Measurements from ENCODE around the gene NFATC1.

The NFATC1 gene

DNA sequence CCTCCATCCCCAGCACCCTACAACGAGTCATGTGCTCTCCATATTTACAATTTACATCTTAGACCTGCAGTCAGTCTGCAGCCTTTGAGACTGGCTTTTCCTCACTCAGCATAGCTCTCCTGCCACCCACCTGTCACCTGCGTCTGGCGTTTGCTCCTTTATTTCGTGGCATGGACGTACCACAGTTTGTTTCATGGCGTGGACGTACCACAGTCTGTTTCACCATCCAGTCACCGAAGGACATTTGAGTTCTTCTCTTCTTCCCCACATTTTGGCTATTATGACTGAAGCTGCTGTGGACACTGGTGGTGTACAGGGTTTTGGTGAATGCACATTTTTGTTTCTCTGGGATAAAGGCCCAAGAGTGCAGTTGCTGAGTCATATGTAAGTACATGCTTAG is 142.0 kb downstream of the NFATC1 start:
- TF ChIP-seq EZH2phosphoT487 (IDR thresholded peaks at IDR 0.05; ENCODE audit: low read depth) (no peak), CTCF (IDR thresholded peaks at IDR 0.05; ENCODE audit: low read depth, low read length) (no peak)
- Histone ChIP-seq H3K9ac (ENCODE audit: low read length) (no peak overlapping the region), H4K20me1 (ENCODE audit: insufficient read depth, low read length) (no peaks in the 10 kb centered on the region), H3K79me2 (ENCODE audit: low read length) (no peaks in the 10 kb centered on the region), H2AFZ (ENCODE audit: low read depth, low read length) (no peak overlapping the region), H3K27me3 (ENCODE audit: low read depth, low read length) (no peaks in the 10 kb centered on the region), H3K9me3 (ENCODE audit: insufficient read depth, low read length) (0 out of 2 replicates have a peak, but pooled peaks cover 8% of the 10 kb centered on the region), H3K36me3 (replicated peaks; ENCODE audit: low read depth, low read length) (peaks cover 10% of the 10 kb centered on the region), H3K4me3 (ENCODE audit: low read length) (no peak overlapping the region), H3K4me2 (ENCODE audit: low read length) (no peak overlapping the region), H3K27ac (ENCODE audit: low read length) (no peak overlapping the region), H3K4me1 (ENCODE audit: low read length) (no peaks in the 10 kb centered on the region)

DNA sequence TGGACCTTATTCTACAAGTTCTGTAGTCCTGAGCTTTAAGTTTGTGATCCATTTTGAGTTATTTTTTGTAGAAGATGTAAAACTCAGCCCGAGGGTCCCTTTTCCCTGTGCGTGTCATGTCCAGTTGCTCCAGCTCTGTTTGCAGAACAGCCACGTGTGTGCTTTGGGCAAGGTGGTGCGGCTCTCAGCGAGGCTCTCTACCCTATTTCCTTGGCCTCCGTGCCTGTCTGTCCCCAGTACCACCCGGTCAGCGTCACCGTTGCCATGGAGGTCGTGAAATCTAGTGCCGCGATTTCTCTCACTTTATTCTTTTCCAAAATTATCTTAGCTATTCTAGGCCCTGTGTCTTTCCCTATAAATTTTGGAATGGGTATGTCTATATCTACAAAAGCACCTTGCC is 142.9 kb downstream of the NFATC1 start:
- H4K20me1 ChIP-seq (ENCODE audit: insufficient read depth, low read length): no peaks in the 10 kb centered on the region
- TF ChIP-seq CTCF (IDR thresholded peaks at IDR 0.05; ENCODE audit: low read depth, low read length) (no peak), EZH2phosphoT487 (IDR thresholded peaks at IDR 0.05; ENCODE audit: low read depth) (no peak)
- peaks cover 10% of the 10 kb centered on the region for H3K36me3 ChIP-seq (replicated peaks; ENCODE audit: low read depth, low read length)
- no peak overlapping the region for H3K27ac ChIP-seq (ENCODE audit: low read length)
- no peaks in the 10 kb centered on the region for H3K27me3 ChIP-seq (ENCODE audit: low read depth, low read length)
- H3K79me2 ChIP-seq (ENCODE audit: low read length): no peaks in the 10 kb centered on the region
- no peak overlapping the region for H3K4me3 ChIP-seq (ENCODE audit: low read length)
- no peak overlapping the region for H3K4me2 ChIP-seq (ENCODE audit: low read length)
- no peak overlapping the region for H3K9ac ChIP-seq (ENCODE audit: low read length)
- H3K9me3 ChIP-seq (ENCODE audit: insufficient read depth, low read length): 0 out of 2 replicates have a peak, but pooled peaks cover 8% of the 10 kb centered on the region
- H3K4me1 ChIP-seq (ENCODE audit: low read length): no peaks in the 10 kb centered on the region
- H2AFZ ChIP-seq (ENCODE audit: low read depth, low read length): no peak overlapping the region

- Histone ChIP-seq H3K4me2 (ENCODE audit: low read length) (no peak overlapping the region), H3K36me3 (replicated peaks; ENCODE audit: low read depth, low read length) (peaks cover 10% of the 10 kb centered on the region), H3K27me3 (ENCODE audit: low read depth, low read length) (no peaks in the 10 kb centered on the region), H3K79me2 (ENCODE audit: low read length) (no peaks in the 10 kb centered on the region), H4K20me1 (ENCODE audit: insufficient read depth, low read length) (no peaks in the 10 kb centered on the region), H2AFZ (ENCODE audit: low read depth, low read length) (no peak overlapping the region), H3K4me1 (ENCODE audit: low read length) (no peaks in the 10 kb centered on the region), H3K9me3 (ENCODE audit: insufficient read depth, low read length) (0 out of 2 replicates have a peak, but pooled peaks cover 8% of the 10 kb centered on the region), H3K27ac (ENCODE audit: low read length) (no peak overlapping the region), H3K4me3 (ENCODE audit: low read length) (no peak overlapping the region), H3K9ac (ENCODE audit: low read length) (no peak overlapping the region)
- TF ChIP-seq CTCF (IDR thresholded peaks at IDR 0.05; ENCODE audit: low read depth, low read length): no peak
- TF ChIP-seq EZH2phosphoT487 (IDR thresholded peaks at IDR 0.05; ENCODE audit: low read depth): no peak
Measured at GRCh38 chr18:79540161-79540903, 144.6 kb downstream of the NFATC1 start.

GRCh38 chr18:79540904-79541282 is 145.2 kb downstream of the NFATC1 start:
- Histone ChIP-seq H4K20me1 (ENCODE audit: insufficient read depth, low read length) (no peaks in the 10 kb centered on the region), H2AFZ (ENCODE audit: low read depth, low read length) (no peak overlapping the region), H3K4me1 (ENCODE audit: low read length) (no peaks in the 10 kb centered on the region), H3K27ac (ENCODE audit: low read length) (no peak overlapping the region), H3K36me3 (replicated peaks; ENCODE audit: low read depth, low read length) (peaks cover 10% of the 10 kb centered on the region), H3K27me3 (ENCODE audit: low read depth, low read length) (no peaks in the 10 kb centered on the region), H3K4me2 (ENCODE audit: low read length) (no peak overlapping the region), H3K4me3 (ENCODE audit: low read length) (no peak overlapping the region), H3K9ac (ENCODE audit: low read length) (no peak overlapping the region), H3K79me2 (ENCODE audit: low read length) (no peaks in the 10 kb centered on the region), H3K9me3 (ENCODE audit: insufficient read depth, low read length) (0 out of 2 replicates have a peak, but pooled peaks cover 8% of the 10 kb centered on the region)
- TF ChIP-seq EZH2phosphoT487 (IDR thresholded peaks at IDR 0.05; ENCODE audit: low read depth) (no peak), CTCF (IDR thresholded peaks at IDR 0.05; ENCODE audit: low read depth, low read length) (no peak)

All from OCI-LY3 (cell line).